SJCRH30 (cell line): ENCODE results near the gene RNF223. TPM values are rescaled to one million over a fixed set of nuclear protein-coding genes. Genes with fewer than 3 reads are reported as not detected.

Source experiments
- DNase-seq, 2 experiments: peaks; one replicate each; pipeline ENCODE4 v3.0.0-alpha.2; 2015 to 2020
- H3K27ac ChIP-seq: fragments of 250-450 bp; sonication (Bioruptor Pico); 2 replicates; pipeline ENCODE4 v1.5.1; 2020; ENCODE audit warnings: mild to moderate bottlenecking, moderate library complexity
- H3K27me3 ChIP-seq: fragments of 250-450 bp; sonication (Bioruptor Pico); 2 replicates; pipeline ENCODE4 v1.5.1; 2020; ENCODE audit warnings: mild to moderate bottlenecking, moderate library complexity
- H3K36me3 ChIP-seq: fragments of 250-450 bp; sonication (Bioruptor Pico); 2 replicates; pipeline ENCODE4 v1.5.1; 2020; ENCODE audit warnings: mild to moderate bottlenecking, moderate library complexity
- H3K4me1 ChIP-seq: fragments of 250-450 bp; sonication (Bioruptor Pico); 2 replicates; pipeline ENCODE4 v1.5.1; 2020; ENCODE audit warnings: mild to moderate bottlenecking, moderate library complexity
- H3K4me3 ChIP-seq: fragments of 250-450 bp; sonication (Bioruptor Pico); 2 replicates; pipeline ENCODE4 v1.5.1; 2020; ENCODE audit warnings: mild to moderate bottlenecking, moderate library complexity
- H3K9me3 ChIP-seq: fragments of 250-450 bp; sonication (Bioruptor Pico); replicated peaks from 2 replicates; pipeline ENCODE4 v1.5.1; 2020; ENCODE audit warnings: mild to moderate bottlenecking, moderate library complexity
- total RNA-seq: library from RNA; depleted of rRNA; stranded (reverse); fragments of >200 nt; shearing (Covaris generic); gene quantifications from 2 replicates; pipeline ENCODE4 v1.2.3, GENCODE V29; 2014

The RNF223 gene
- total RNA-seq, 1 experiment from 2014 or later, result not detected

GRCh38 chr1:1094981-1095380, 20.9 kb upstream of the RNF223 start:
- H3K4me1 ChIP-seq, result no peaks in the 10 kb centered on the region
- H3K36me3 ChIP-seq, result 0 out of 2 replicates have a peak, but pooled peaks cover 2% of the 10 kb centered on the region
- no peak for DNase-seq
- no peak overlapping the region for H3K27ac ChIP-seq
- H3K4me3 ChIP-seq, result no peak overlapping the region
- H3K9me3 ChIP-seq, result no peaks in the 10 kb centered on the region
- H3K27me3 ChIP-seq, result no peaks in the 10 kb centered on the region

- no peak for DNase-seq
- Histone ChIP-seq H3K9me3 (no peaks in the 10 kb centered on the region), H3K4me3 (no peak overlapping the region), H3K27ac (no peak overlapping the region), H3K36me3 (0 out of 2 replicates have a peak, but pooled peaks cover 2% of the 10 kb centered on the region), H3K27me3 (no peaks in the 10 kb centered on the region), H3K4me1 (no peaks in the 10 kb centered on the region)
Measured at GRCh38 chr1:1093610-1093943, 19.5 kb upstream of the RNF223 start.

GRCh38 chr1:1092894-1093609, 18.9 kb upstream of the RNF223 start:
- no peaks in the 10 kb centered on the region for H3K27me3 ChIP-seq
- no peak for DNase-seq
- no peaks in the 10 kb centered on the region for H3K36me3 ChIP-seq
- H3K9me3 ChIP-seq, result no peaks in the 10 kb centered on the region
- no peak overlapping the region for H3K27ac ChIP-seq
- H3K4me1 ChIP-seq, result no peaks in the 10 kb centered on the region
- no peak overlapping the region for H3K4me3 ChIP-seq

- Histone ChIP-seq H3K36me3 (no peaks in the 10 kb centered on the region), H3K9me3 (no peaks in the 10 kb centered on the region), H3K27me3 (no peaks in the 10 kb centered on the region), H3K4me3 (no peak overlapping the region), H3K4me1 (no peaks in the 10 kb centered on the region), H3K27ac (no peak overlapping the region)
- DNase-seq, result no peak
Measured at GRCh38 chr1:1092149-1092855, 18.2 kb upstream of the RNF223 start.

- H3K4me3 ChIP-seq, result no peak overlapping the region
- no peaks in the 10 kb centered on the region for H3K4me1 ChIP-seq
- H3K36me3 ChIP-seq, result no peaks in the 10 kb centered on the region
- no peaks in the 10 kb centered on the region for H3K27me3 ChIP-seq
- no peaks in the 10 kb centered on the region for H3K9me3 ChIP-seq
- H3K27ac ChIP-seq, result no peak overlapping the region
- DNase-seq, result no peak
Measured at GRCh38 chr1:1091344-1092148, 17.4 kb upstream of the RNF223 start.

GRCh38 chr1:1090424-1091343, 16.6 kb upstream of the RNF223 start:
- Histone ChIP-seq H3K9me3 (no peaks in the 10 kb centered on the region), H3K4me3 (no peak overlapping the region), H3K36me3 (no peaks in the 10 kb centered on the region), H3K27ac (no peak overlapping the region), H3K4me1 (no peaks in the 10 kb centered on the region), H3K27me3 (no peaks in the 10 kb centered on the region)
- DNase-seq, result no peak

- no peaks in the 10 kb centered on the region for H3K36me3 ChIP-seq
- H3K4me3 ChIP-seq, result no peak overlapping the region
Measured at GRCh38 chr1:1089731-1090423, 15.8 kb upstream of the RNF223 start.

GRCh38 chr1:1088801-1089680, 14.9 kb upstream of the RNF223 start:
- H3K9me3 ChIP-seq, result no peaks in the 10 kb centered on the region
- no peaks in the 10 kb centered on the region for H3K27me3 ChIP-seq
- no peak overlapping the region for H3K4me3 ChIP-seq
- DNase-seq, result no peak
- no peak overlapping the region for H3K27ac ChIP-seq
- H3K4me1 ChIP-seq, result no peaks in the 10 kb centered on the region
- H3K36me3 ChIP-seq, result no peaks in the 10 kb centered on the region

More at GRCh38 chr1:1089731-1090423, 15.8 kb upstream of the RNF223 start:
- no peak for DNase-seq
- Histone ChIP-seq H3K27ac (no peak overlapping the region), H3K27me3 (no peaks in the 10 kb centered on the region), H3K9me3 (no peaks in the 10 kb centered on the region), H3K4me1 (no peaks in the 10 kb centered on the region)

- no peak for DNase-seq
- Histone ChIP-seq H3K27me3 (no peaks in the 10 kb centered on the region), H3K27ac (no peak overlapping the region), H3K9me3 (no peaks in the 10 kb centered on the region), H3K4me1 (no peaks in the 10 kb centered on the region), H3K4me3 (no peak overlapping the region), H3K36me3 (no peaks in the 10 kb centered on the region)
Measured at GRCh38 chr1:1088029-1088800, 14.1 kb upstream of the RNF223 start.

- no peaks in the 10 kb centered on the region for H3K9me3 ChIP-seq
- H3K36me3 ChIP-seq, result no peaks in the 10 kb centered on the region
- DNase-seq, result no peak
Measured at GRCh38 chr1:1087351-1088028, 13.4 kb upstream of the RNF223 start.

GRCh38 chr1:1086911-1087341, 12.8 kb upstream of the RNF223 start:
- H3K9me3 ChIP-seq, result no peaks in the 10 kb centered on the region
- no peaks in the 10 kb centered on the region for H3K4me1 ChIP-seq
- no peaks in the 10 kb centered on the region for H3K27me3 ChIP-seq
- H3K27ac ChIP-seq, result no peak overlapping the region
- no peaks in the 10 kb centered on the region for H3K36me3 ChIP-seq
- DNase-seq, result no peak
- no peak overlapping the region for H3K4me3 ChIP-seq

More at GRCh38 chr1:1087351-1088028, 13.4 kb upstream of the RNF223 start:
- no peaks in the 10 kb centered on the region for H3K4me1 ChIP-seq
- no peaks in the 10 kb centered on the region for H3K27me3 ChIP-seq
- no peak overlapping the region for H3K27ac ChIP-seq
- H3K4me3 ChIP-seq, result no peak overlapping the region
